Measurements from ENCODE around the gene ASPSCR1. TPM values are rescaled to one million over a fixed set of nuclear protein-coding genes. Genes with fewer than 3 reads are reported as not detected.

The ASPSCR1 gene
- total RNA-seq, 1 donor from 2014 or later, result 55.5 TPM

GRCh38 chr17:81999976-82000802 is 22.8 kb downstream of the ASPSCR1 start:
- Mint-ChIP-seq H3K27ac (no peak overlapping the region), H3K9me3 (ENCODE audit: low read depth) (no peaks in the 10 kb centered on the region), H3K4me1 (ENCODE audit: low read depth) (no peaks in the 10 kb centered on the region), H3K36me3 (ENCODE audit: insufficient read depth) (no peaks in the 10 kb centered on the region), H3K27me3 (no peaks in the 10 kb centered on the region), H3K4me3 (ENCODE audit: low read depth) (no peak overlapping the region)
- DNase-seq (ENCODE audit: low spot score, unreplicated experiment), result no peak
- TF ChIP-seq CTCF (IDR thresholded peaks at IDR 0.05; ENCODE audit: unreplicated experiment), result no peak

- Mint-ChIP-seq H3K27ac (no peak overlapping the region), H3K36me3 (ENCODE audit: insufficient read depth) (no peaks in the 10 kb centered on the region), H3K9me3 (ENCODE audit: low read depth) (no peaks in the 10 kb centered on the region), H3K27me3 (no peaks in the 10 kb centered on the region), H3K4me3 (ENCODE audit: low read depth) (no peak overlapping the region), H3K4me1 (ENCODE audit: low read depth) (no peaks in the 10 kb centered on the region)
- no peak for DNase-seq (ENCODE audit: low spot score, unreplicated experiment)
- TF ChIP-seq CTCF (IDR thresholded peaks at IDR 0.05; ENCODE audit: unreplicated experiment), result no peak
These were observed 23.6 kb downstream of the ASPSCR1 start for GRCh38 chr17:82000803-82001570.

GRCh38 chr17:82001571-82002056 is 24.2 kb downstream of the ASPSCR1 start:
- no peak for DNase-seq (ENCODE audit: low spot score, unreplicated experiment)
- Mint-ChIP-seq H3K27me3 (no peaks in the 10 kb centered on the region), H3K4me1 (ENCODE audit: low read depth) (no peaks in the 10 kb centered on the region), H3K36me3 (ENCODE audit: insufficient read depth) (no peaks in the 10 kb centered on the region), H3K9me3 (ENCODE audit: low read depth) (no peaks in the 10 kb centered on the region), H3K27ac (no peak overlapping the region), H3K4me3 (ENCODE audit: low read depth) (no peak overlapping the region)
- no peak for TF ChIP-seq CTCF (IDR thresholded peaks at IDR 0.05; ENCODE audit: unreplicated experiment)

- TF ChIP-seq CTCF (IDR thresholded peaks at IDR 0.05; ENCODE audit: unreplicated experiment), result no peak
- no peak for DNase-seq (ENCODE audit: low spot score, unreplicated experiment)
- Mint-ChIP-seq H3K4me3 (ENCODE audit: low read depth) (no peak overlapping the region), H3K4me1 (ENCODE audit: low read depth) (no peaks in the 10 kb centered on the region), H3K36me3 (ENCODE audit: insufficient read depth) (no peaks in the 10 kb centered on the region), H3K9me3 (ENCODE audit: low read depth) (no peaks in the 10 kb centered on the region), H3K27me3 (no peaks in the 10 kb centered on the region), H3K27ac (no peak overlapping the region)
These were observed 26.3 kb downstream of the ASPSCR1 start for GRCh38 chr17:82003411-82004381.

All from progenitor cell of endocrine pancreas (in vitro differentiated cells).